ENCODE data around the gene COL16A1. TPM values are rescaled to one million over a fixed set of nuclear protein-coding genes. Genes with fewer than 3 reads are reported as not detected.
A peak's percentile ranks its signal among the peaks of the same experiment; 100 is the strongest.

Gene COL16A1
- total RNA-seq, 1 donor from 2014 or later, result 121 TPM

DNA sequence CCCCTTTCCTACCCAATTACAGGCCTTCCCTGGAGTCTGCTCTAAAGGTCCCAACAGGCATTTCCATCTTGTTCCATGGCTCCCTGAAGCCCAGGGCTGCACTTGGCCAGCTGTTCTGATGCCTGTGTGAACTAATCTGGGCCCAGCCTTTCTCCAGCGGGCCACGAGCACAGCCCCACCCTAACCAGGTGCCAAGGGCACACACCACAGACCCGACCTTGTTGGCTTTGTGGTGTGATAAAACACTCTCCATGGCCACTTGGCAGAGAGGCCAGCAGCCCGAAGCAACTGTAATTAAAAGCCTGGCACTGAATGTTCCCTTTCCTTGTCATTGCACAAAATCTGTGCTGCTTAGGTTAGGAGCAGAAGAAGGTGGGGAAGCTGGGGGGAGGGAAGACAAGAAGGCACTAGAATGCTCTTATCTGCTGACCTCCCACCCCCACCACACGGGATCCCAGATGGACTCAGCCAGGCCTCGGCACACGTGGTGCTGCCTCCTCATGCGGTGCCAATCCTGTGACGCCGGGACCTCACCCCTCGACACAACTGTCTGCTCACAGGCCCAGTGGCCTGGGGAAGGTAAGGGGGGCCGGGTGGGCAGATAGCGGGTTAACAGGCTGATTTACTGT lies 76.4 kb downstream of the COL16A1 start:
- no peak for FAIRE-seq
- DNase-seq (ENCODE audit: low read depth), result no peak
- H3K27me3 ChIP-seq (ENCODE audit: control insufficient read depth, insufficient read depth, low read length), result no peaks in the 10 kb centered on the region
- TF ChIP-seq, protein P1, sequence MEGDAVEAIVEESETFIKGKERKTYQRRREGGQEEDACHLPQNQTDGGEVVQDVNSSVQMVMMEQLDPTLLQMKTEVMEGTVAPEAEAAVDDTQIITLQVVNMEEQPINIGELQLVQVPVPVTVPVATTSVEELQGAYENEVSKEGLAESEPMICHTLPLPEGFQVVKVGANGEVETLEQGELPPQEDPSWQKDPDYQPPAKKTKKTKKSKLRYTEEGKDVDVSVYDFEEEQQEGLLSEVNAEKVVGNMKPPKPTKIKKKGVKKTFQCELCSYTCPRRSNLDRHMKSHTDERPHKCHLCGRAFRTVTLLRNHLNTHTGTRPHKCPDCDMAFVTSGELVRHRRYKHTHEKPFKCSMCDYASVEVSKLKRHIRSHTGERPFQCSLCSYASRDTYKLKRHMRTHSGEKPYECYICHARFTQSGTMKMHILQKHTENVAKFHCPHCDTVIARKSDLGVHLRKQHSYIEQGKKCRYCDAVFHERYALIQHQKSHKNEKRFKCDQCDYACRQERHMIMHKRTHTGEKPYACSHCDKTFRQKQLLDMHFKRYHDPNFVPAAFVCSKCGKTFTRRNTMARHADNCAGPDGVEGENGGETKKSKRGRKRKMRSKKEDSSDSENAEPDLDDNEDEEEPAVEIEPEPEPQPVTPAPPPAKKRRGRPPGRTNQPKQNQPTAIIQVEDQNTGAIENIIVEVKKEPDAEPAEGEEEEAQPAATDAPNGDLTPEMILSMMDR (IDR thresholded peaks at IDR 0.05; ENCODE audit: insufficient read depth, low read length, severe bottlenecking), result no peak
- peaks cover 23% of the 10 kb centered on the region for H3K36me3 ChIP-seq (ENCODE audit: control insufficient read depth, insufficient read depth, low read length)
- no peak overlapping the region for H3K4me3 ChIP-seq (ENCODE audit: low read depth, low read length)

DNA sequence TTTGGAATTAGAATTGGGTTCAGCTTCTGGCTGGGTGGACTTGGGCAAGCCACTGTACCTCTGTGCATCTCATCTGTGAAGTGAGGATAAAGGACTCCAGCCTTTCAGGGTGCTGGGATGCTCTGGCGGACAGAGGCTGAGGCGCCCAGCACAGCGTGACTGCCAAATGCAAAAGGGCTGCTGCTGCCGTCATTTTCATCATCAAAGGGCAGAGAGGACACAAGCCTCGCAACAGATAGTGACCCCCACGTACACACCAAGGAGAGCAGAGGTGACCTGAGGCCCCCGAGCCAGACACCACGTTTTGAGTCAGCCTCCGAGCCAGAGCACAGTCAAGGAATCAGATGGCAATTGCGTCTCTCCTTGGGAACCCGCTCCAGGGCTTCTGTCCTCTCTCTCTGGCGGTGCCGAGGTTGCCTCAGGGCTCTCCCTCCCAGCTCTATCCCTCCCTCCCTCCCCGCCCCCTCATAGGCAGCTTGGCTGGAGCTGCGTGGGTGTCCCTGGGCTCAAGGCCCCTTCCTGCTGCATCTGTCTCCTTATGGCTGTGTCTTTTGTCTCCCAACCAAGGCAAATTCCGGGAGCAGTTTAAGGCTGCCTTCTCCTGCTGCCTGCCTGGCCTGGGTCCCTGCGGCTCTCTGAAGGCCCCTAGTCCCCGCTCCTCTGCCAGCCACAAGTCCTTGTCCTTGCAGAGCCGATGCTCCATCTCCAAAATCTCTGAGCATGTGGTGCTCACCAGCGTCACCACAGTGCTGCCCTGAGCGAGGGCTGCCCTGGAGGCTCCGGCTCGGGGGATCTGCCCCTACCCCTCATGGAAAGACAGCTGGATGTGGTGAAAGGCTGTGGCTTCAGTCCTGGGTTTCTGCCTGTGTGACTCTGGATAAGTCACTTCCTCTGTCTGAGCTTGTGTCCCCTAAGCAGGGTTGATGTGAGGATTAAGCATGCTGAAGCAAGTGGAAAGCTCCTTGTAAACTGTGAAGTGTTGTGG lies 77.3 kb downstream of the COL16A1 start:
- H3K36me3 ChIP-seq (ENCODE audit: control insufficient read depth, insufficient read depth, low read length), result peaks cover 15% of the 10 kb centered on the region
- no peak overlapping the region for H3K4me3 ChIP-seq (ENCODE audit: low read depth, low read length)
- H3K27me3 ChIP-seq (ENCODE audit: control insufficient read depth, insufficient read depth, low read length), result no peaks in the 10 kb centered on the region
- TF ChIP-seq, protein P1 (IDR thresholded peaks at IDR 0.05; ENCODE audit: insufficient read depth, low read length, severe bottlenecking), result no peak
- DNase-seq (ENCODE audit: low read depth) (no peak), FAIRE-seq (peak; percentile 58)

DNA sequence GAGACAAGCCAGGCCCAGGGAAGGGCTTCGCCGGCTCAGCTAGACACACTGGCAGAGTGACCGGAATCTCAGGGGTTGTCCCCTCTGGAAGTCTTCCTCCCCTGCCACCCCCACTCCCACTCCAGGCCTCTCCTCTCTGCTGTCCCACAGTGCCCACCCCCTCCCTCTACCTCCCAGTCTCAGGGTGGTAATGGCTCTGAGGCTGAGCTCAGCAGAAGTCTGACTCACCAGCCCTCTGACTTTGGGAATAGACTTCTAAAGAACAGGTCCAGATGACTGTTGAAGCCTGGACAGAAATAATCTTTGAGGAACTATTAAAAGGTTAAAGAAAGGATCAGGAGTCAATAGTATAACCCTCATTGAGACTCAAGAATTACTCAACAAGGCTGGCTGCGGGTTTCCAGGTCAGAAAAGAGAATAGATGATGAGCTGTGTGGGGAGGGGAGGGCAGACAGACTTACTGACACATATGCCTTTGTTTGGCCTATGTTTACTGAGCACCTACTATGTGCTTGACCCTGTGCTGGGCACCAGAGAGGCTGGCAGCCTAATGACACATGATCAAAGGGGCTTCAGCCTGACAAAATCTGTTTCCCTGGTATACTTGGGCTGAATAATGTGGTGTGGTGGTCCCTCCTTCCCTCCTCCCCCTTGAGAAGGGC lies 78.1 kb downstream of the COL16A1 start:
- no peak for FAIRE-seq
- Histone ChIP-seq H3K27me3 (ENCODE audit: control insufficient read depth, insufficient read depth, low read length) (no peaks in the 10 kb centered on the region), H3K4me3 (ENCODE audit: low read depth, low read length) (no peak overlapping the region), H3K36me3 (ENCODE audit: control insufficient read depth, insufficient read depth, low read length) (peaks cover 13% of the 10 kb centered on the region)
- peak; percentile 45 for DNase-seq (ENCODE audit: low read depth)
- TF ChIP-seq, protein P1 (IDR thresholded peaks at IDR 0.05; ENCODE audit: insufficient read depth, low read length, severe bottlenecking), result no peak

DNA sequence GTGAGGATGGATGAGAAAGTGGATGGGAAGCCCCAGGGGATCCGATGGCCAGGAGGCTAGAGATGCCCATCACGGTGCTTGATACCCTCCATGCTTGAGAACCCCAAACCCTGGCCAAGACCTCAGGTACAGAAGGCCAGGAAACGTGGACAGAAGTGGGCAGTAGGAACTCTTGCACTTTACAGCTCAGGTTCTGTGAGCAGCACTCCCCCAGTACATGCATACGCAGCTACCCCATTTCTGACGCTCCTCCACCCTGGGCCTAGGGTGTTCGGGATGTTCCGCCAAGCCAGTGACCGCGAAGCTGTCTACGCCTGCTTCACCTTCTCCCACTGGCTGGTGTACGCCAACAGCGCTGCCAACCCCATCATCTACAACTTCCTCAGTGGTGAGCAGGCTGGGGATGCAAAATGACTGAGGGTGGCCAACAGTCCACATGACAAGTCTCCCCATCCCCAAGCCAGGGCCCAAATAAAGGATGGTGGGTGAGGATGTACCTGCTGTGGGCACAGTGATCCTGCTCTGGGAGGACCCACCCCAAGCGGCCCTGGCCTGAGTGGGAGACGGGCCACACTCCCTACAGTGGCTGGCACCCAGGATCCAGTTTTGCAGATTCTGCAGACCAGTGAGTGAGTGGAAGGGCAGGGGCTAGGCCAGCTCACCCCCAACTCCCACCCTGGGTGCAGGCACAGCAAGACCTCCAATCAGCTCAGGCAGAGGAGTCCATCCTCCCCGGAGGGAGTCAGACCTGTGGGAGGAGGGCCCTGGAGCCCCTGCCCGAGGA lies 78.9 kb downstream of the COL16A1 start:
- Histone ChIP-seq H3K36me3 (ENCODE audit: control insufficient read depth, insufficient read depth, low read length) (peaks cover 6% of the 10 kb centered on the region), H3K27me3 (ENCODE audit: control insufficient read depth, insufficient read depth, low read length) (no peaks in the 10 kb centered on the region), H3K4me3 (ENCODE audit: low read depth, low read length) (no peak overlapping the region)
- FAIRE-seq, result peak; percentile 76
- no peak for DNase-seq (ENCODE audit: low read depth)
- TF ChIP-seq, protein P1 (IDR thresholded peaks at IDR 0.05; ENCODE audit: insufficient read depth, low read length, severe bottlenecking), result no peak

DNA sequence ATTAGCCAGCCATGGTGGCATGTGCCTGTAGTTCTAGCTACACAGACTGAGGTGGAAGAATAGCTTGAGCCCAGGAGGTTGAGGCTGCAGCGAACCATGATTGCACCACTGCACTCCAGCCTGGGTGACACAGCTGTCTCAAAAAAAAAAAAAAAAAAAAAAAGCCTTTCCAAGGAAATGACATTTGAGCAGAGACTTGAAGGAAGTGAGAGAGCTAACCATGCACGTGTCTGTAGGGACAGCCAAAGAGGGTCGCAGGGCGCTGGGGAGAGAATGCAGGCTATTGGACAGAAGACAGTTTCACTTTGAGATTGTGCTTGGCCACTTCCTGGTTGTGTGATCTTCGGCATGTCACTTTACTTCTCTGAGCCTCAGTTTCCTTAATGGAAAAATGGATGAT lies 79.5 kb downstream of the COL16A1 start:
- FAIRE-seq (no peak), DNase-seq (ENCODE audit: low read depth) (no peak)
- H3K27me3 ChIP-seq (ENCODE audit: control insufficient read depth, insufficient read depth, low read length), result no peaks in the 10 kb centered on the region
- TF ChIP-seq, protein P1 (IDR thresholded peaks at IDR 0.05; ENCODE audit: insufficient read depth, low read length, severe bottlenecking), result no peak
- no peak overlapping the region for H3K4me3 ChIP-seq (ENCODE audit: low read depth, low read length)
- peaks cover 3% of the 10 kb centered on the region for H3K36me3 ChIP-seq (ENCODE audit: control insufficient read depth, insufficient read depth, low read length)
